Astrocyte (in vitro differentiated cells and primary cell): Measurements from ENCODE around the gene RDH5. TPM values are rescaled to one million over a fixed set of nuclear protein-coding genes. Genes with fewer than 3 reads are reported as not detected.

Source experiments
- DNase-seq: peaks from one replicate; pipeline ENCODE4 v3.0.0-alpha.2; 2010; ENCODE audit warnings: low read depth
- FAIRE-seq: peaks from 2 replicates; lab custom pipeline; 2011; peaks lifted over from hg19 to GRCh38; lab: Jason Lieb, UNC
- H2AFZ ChIP-seq: 2 replicates; pipeline ENCODE4 v1.6.0; 2012; ENCODE audit warnings: low read depth, low read length, inconsistent platforms
- H3K27ac ChIP-seq: 2 replicates; pipeline ENCODE4 v1.5.1; 2011; ENCODE audit warnings: low read depth, low read length, inconsistent platforms
- H3K27me3 ChIP-seq: 2 replicates; pipeline ENCODE4 v1.6.0; 2011; ENCODE audit warnings: low read length, inconsistent platforms; ENCODE audit not compliant: insufficient read depth
- H3K36me3 ChIP-seq: 2 replicates; pipeline ENCODE4 v1.5.1; 2011; ENCODE audit warnings: low read length, inconsistent platforms; ENCODE audit not compliant: insufficient read depth
- H3K4me1 ChIP-seq: 2 replicates; pipeline ENCODE4 v1.5.1; 2011; ENCODE audit warnings: low read length, inconsistent platforms; ENCODE audit not compliant: insufficient read depth
- H3K4me2 ChIP-seq: 2 replicates; pipeline ENCODE4 v1.6.0; 2012; ENCODE audit warnings: low read length, inconsistent platforms
- H3K4me3 ChIP-seq: 2 replicates; pipeline ENCODE4 v1.5.1; 2011; ENCODE audit warnings: low read depth, mild to moderate bottlenecking, low read length, inconsistent platforms; ENCODE audit not compliant: insufficient read depth
- H3K79me2 ChIP-seq: 2 replicates; pipeline ENCODE4 v1.6.0; 2012; ENCODE audit warnings: mild to moderate bottlenecking, low read length, inconsistent platforms; ENCODE audit not compliant: insufficient read depth
- H3K9ac ChIP-seq: 2 replicates; pipeline ENCODE4 v1.6.0; 2012; ENCODE audit warnings: mild to moderate bottlenecking, low read length, inconsistent platforms
- H3K9me3 ChIP-seq: 2 replicates; pipeline ENCODE4 v1.5.1; 2012; ENCODE audit warnings: low read depth, mild to moderate bottlenecking, low read length, inconsistent platforms; ENCODE audit not compliant: insufficient read depth
- H4K20me1 ChIP-seq: 2 replicates; pipeline ENCODE4 v1.6.0; 2012; ENCODE audit warnings: low read length, inconsistent platforms; ENCODE audit not compliant: insufficient read depth
- H3K27ac Mint-ChIP-seq: one replicate; pipeline ENCODE4 v1.8.0; 2021; ENCODE audit warnings: mild to moderate bottlenecking, mixed read lengths; ENCODE audit not compliant: unreplicated experiment
- H3K27me3 Mint-ChIP-seq: one replicate; pipeline ENCODE4 v1.8.0; 2021; ENCODE audit warnings: low read depth, mixed read lengths; ENCODE audit not compliant: unreplicated experiment
- H3K36me3 Mint-ChIP-seq: one replicate; pipeline ENCODE4 v1.8.0; 2021; ENCODE audit warnings: low read depth, mixed read lengths; ENCODE audit not compliant: unreplicated experiment
- H3K4me1 Mint-ChIP-seq: one replicate; pipeline ENCODE4 v1.8.0; 2021; ENCODE audit warnings: low read depth, mixed read lengths; ENCODE audit not compliant: unreplicated experiment
- H3K4me3 Mint-ChIP-seq: one replicate; pipeline ENCODE4 v1.8.0; 2021; ENCODE audit warnings: mild to moderate bottlenecking, moderate library complexity, mixed read lengths; ENCODE audit not compliant: unreplicated experiment
- H3K9me3 Mint-ChIP-seq: one replicate; pipeline ENCODE4 v1.8.0; 2021; ENCODE audit warnings: mild to moderate bottlenecking, mixed read lengths; ENCODE audit not compliant: unreplicated experiment
- EZH2 ChIP-seq: IDR thresholded peaks from 2 replicates; pipeline ENCODE4 v1.6.1; 2012; ENCODE audit warnings: mild to moderate bottlenecking, low read length, inconsistent platforms; ENCODE audit not compliant: insufficient read depth
- total RNA-seq: library from RNA; stranded (reverse); gene quantifications from 2 replicates; pipeline ENCODE4 v1.2.1, GENCODE V29; 2021
- TF ChIP-seq, protein P1 (sequence below): IDR thresholded peaks from 2 replicates; pipeline ENCODE4 v1.5.1; 2011; ENCODE audit warnings: low read depth, mild to moderate bottlenecking, inconsistent platforms, low read length, moderate library complexity; ENCODE audit not compliant: insufficient read depth

The RDH5 gene
- total RNA-seq, 1 donor from 2014 or later, result 2.1 TPM

DNA sequence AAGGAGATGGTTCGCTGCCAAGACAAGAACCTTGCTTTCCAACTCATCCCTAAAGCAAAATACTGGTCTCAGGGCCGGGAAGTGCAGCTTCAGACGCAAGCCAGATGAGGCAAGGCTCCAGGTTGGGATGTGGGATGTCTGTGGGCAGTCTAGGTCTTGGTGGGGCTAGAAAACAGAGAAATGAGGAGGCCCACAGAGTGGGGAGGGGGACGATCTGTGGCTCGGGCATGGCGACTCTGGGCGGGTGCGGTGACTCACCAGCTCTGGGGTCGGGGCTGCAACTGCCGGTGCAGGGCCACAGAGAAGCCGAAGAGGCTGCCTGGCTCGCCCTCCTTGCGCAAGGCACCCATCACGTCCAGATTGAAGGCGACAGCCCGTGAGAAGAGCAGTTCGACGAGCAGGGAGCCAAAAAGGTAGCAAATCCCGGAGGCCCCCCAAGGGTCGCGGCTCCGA lies 12.9 kb upstream of the RDH5 start:
- H4K20me1 ChIP-seq, result no peaks in the 10 kb centered on the region
- peaks cover 33% of the 10 kb centered on the region for H3K79me2 ChIP-seq
- no peaks in the 10 kb centered on the region for H3K9me3 Mint-ChIP-seq
- peaks cover 18% of the 10 kb centered on the region for H3K4me1 Mint-ChIP-seq
- H3K36me3 ChIP-seq, result no peaks in the 10 kb centered on the region
- H3K27me3 ChIP-seq, result peaks cover 3% of the 10 kb centered on the region
- H3K4me2 ChIP-seq, result peak overlapping the region; percentile 90
- peaks cover 13% of the 10 kb centered on the region for H3K4me1 ChIP-seq
- no peak overlapping the region for H3K27ac ChIP-seq
- DNase-seq, result no peak
- H3K4me3 Mint-ChIP-seq, result peak overlapping the region; percentile 81
- H3K27me3 Mint-ChIP-seq, result peaks cover 28% of the 10 kb centered on the region
- H3K9ac ChIP-seq, result peak overlapping the region; percentile 33
- no peaks in the 10 kb centered on the region for H3K9me3 ChIP-seq
- peak overlapping the region; percentile 76 for H2AFZ ChIP-seq
- peak overlapping the region; percentile 55 for H3K4me3 ChIP-seq
- FAIRE-seq, result no peak
- no peaks in the 10 kb centered on the region for H3K36me3 Mint-ChIP-seq
- no peak overlapping the region for H3K27ac Mint-ChIP-seq
- TF ChIP-seq, protein P1, sequence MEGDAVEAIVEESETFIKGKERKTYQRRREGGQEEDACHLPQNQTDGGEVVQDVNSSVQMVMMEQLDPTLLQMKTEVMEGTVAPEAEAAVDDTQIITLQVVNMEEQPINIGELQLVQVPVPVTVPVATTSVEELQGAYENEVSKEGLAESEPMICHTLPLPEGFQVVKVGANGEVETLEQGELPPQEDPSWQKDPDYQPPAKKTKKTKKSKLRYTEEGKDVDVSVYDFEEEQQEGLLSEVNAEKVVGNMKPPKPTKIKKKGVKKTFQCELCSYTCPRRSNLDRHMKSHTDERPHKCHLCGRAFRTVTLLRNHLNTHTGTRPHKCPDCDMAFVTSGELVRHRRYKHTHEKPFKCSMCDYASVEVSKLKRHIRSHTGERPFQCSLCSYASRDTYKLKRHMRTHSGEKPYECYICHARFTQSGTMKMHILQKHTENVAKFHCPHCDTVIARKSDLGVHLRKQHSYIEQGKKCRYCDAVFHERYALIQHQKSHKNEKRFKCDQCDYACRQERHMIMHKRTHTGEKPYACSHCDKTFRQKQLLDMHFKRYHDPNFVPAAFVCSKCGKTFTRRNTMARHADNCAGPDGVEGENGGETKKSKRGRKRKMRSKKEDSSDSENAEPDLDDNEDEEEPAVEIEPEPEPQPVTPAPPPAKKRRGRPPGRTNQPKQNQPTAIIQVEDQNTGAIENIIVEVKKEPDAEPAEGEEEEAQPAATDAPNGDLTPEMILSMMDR, result no peak
- no peak for TF ChIP-seq EZH2

DNA sequence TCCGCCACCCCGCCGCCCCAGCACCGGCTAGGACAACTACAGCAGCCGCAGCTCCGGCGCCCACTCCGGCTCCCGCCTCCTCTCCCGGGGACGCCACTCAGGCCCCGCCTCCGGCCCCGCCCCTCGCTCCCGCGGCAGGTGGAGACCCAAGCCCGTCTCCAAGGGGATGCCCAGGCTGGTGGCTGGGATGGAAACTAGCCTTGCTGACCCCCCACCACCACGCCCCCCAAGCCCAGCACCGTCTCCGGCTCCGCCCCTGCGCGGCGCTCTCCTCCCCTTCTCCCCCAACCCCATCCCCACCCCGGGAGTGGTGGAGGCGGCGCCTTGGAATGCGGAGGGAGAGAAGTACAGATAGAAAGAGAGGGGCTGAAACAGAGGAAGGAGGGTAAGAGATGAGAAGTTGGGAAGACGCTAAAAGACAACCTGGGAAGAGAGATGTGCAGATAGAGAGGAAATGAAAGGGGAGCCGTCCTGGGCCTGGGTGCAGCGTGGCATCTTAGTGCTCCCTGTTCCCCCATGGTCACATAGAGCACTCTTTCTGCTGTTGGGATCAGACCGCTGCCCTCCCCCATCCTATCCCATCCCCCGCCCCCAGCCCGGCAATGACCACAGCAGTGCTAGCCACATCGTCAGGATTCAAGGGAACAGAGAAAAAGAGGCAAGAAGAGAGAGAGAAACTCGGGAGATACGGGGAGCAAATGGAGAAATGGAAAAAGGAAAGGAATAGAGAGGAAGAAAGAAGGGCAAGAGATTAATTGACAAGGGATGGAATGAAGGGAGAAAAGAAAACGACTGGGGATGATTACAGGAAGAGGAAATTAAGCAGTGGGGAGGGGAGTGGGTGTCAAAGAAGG lies 12.1 kb upstream of the RDH5 start, which contains the start of gene ITGA7:
ITGA7 (minus strand) TSS at position 64 of the 854 bp plus-strand sequence. CDS start 222 bp downstream, outside the sequence.
- peaks cover 23% of the 10 kb centered on the region for H3K4me1 Mint-ChIP-seq
- H3K27ac Mint-ChIP-seq, result peak within 1 kb of the TSS; percentile 47
- H3K4me1 ChIP-seq, result peaks cover 20% of the 10 kb centered on the region
- H3K4me3 Mint-ChIP-seq, result peak within 1 kb of the TSS; percentile 85
- DNase-seq, result no peak
- TF ChIP-seq, protein P1, result no peak
- no peak for TF ChIP-seq EZH2
- no peak within 1 kb of the TSS for H3K27ac ChIP-seq
- H3K79me2 ChIP-seq, result peaks cover 32% of the 10 kb centered on the region
- peak within 1 kb of the TSS; percentile 33 for H3K9ac ChIP-seq
- no peaks in the 10 kb centered on the region for H3K36me3 Mint-ChIP-seq
- H3K4me2 ChIP-seq, result peak within 1 kb of the TSS; percentile 90
- H3K27me3 Mint-ChIP-seq, result peaks cover 33% of the 10 kb centered on the region
- no peaks in the 10 kb centered on the region for H3K9me3 ChIP-seq
- H3K36me3 ChIP-seq, result no peaks in the 10 kb centered on the region
- no peaks in the 10 kb centered on the region for H3K9me3 Mint-ChIP-seq
- H4K20me1 ChIP-seq, result no peaks in the 10 kb centered on the region
- peak within 1 kb of the TSS; percentile 55 for H3K4me3 ChIP-seq
- H2AFZ ChIP-seq, result peak within 1 kb of the TSS; percentile 76
- FAIRE-seq, result no peak
- peaks cover 3% of the 10 kb centered on the region for H3K27me3 ChIP-seq
